Effector memory CD4-positive, alpha-beta T cell (primary cell): Measurements from ENCODE around the gene AGXT.

Experiments
- DNase-seq, 3 donors: peaks; one replicate each; pipeline ENCODE4 v3.0.0-alpha.2; 2020
- H3K27ac ChIP-seq: 2 replicates; pipeline ENCODE4 v1.7.0; 2013; ENCODE audit warnings: mild to moderate bottlenecking, low read length, moderate library complexity; ENCODE audit not compliant: insufficient read depth, poor library complexity, severe bottlenecking
- H3K27me3 ChIP-seq: replicated peaks from 2 replicates; pipeline ENCODE4 v1.7.0; 2013; ENCODE audit warnings: mild to moderate bottlenecking, low read length; ENCODE audit not compliant: insufficient read depth, control insufficient read depth, poor library complexity, severe bottlenecking
- H3K36me3 ChIP-seq: 2 replicates; pipeline ENCODE4 v1.7.0; 2013; ENCODE audit warnings: mild to moderate bottlenecking, low read length, moderate library complexity; ENCODE audit not compliant: control insufficient read depth, insufficient read depth
- H3K4me1 ChIP-seq: 2 replicates; pipeline ENCODE4 v1.7.0; 2013; ENCODE audit warnings: low read length, mild to moderate bottlenecking; ENCODE audit not compliant: control insufficient read depth, insufficient read depth, poor library complexity, severe bottlenecking
- H3K4me3 ChIP-seq: 2 replicates; pipeline ENCODE4 v1.7.0; 2013; ENCODE audit warnings: low read length, low read depth, mild to moderate bottlenecking; ENCODE audit not compliant: insufficient read depth, poor library complexity, severe bottlenecking
- H3K9me3 ChIP-seq: 2 replicates; pipeline ENCODE4 v1.7.0; 2013; ENCODE audit warnings: mild to moderate bottlenecking, low read length, moderate library complexity; ENCODE audit not compliant: control insufficient read depth

Gene AGXT

GRCh38 chr2:240906911-240907590 lies 38.4 kb downstream of the AGXT start:
- no peaks in the 10 kb centered on the region for H3K9me3 ChIP-seq
- H3K4me3 ChIP-seq, result no peak overlapping the region
- no peak overlapping the region for H3K27ac ChIP-seq
- no peaks in the 10 kb centered on the region for H3K27me3 ChIP-seq
- no peaks in the 10 kb centered on the region for H3K4me1 ChIP-seq
- H3K36me3 ChIP-seq, result no peaks in the 10 kb centered on the region
- DNase-seq, result no peak

- no peak overlapping the region for H3K27ac ChIP-seq
- no peak overlapping the region for H3K4me3 ChIP-seq
- peaks cover 5% of the 10 kb centered on the region for H3K27me3 ChIP-seq
- H3K36me3 ChIP-seq, result no peaks in the 10 kb centered on the region
- H3K9me3 ChIP-seq, result no peaks in the 10 kb centered on the region
- no peak for DNase-seq
- peaks cover 2% of the 10 kb centered on the region for H3K4me1 ChIP-seq
Observed at GRCh38 chr2:240909216-240909974, 40.8 kb downstream of the AGXT start.

- Histone ChIP-seq H3K4me1 (peaks cover 8% of the 10 kb centered on the region), H3K36me3 (no peaks in the 10 kb centered on the region), H3K27ac (no peak overlapping the region), H3K4me3 (no peak overlapping the region), H3K9me3 (no peaks in the 10 kb centered on the region), H3K27me3 (peaks cover 20% of the 10 kb centered on the region)
- no peak for DNase-seq
Observed at GRCh38 chr2:240911641-240912265, 43.1 kb downstream of the AGXT start.

- Histone ChIP-seq H3K27me3 (peaks cover 20% of the 10 kb centered on the region), H3K9me3 (no peaks in the 10 kb centered on the region), H3K4me1 (peaks cover 8% of the 10 kb centered on the region), H3K4me3 (no peak overlapping the region), H3K27ac (no peak overlapping the region), H3K36me3 (no peaks in the 10 kb centered on the region)
- no peak for DNase-seq
Observed at GRCh38 chr2:240912878-240913809, 44.5 kb downstream of the AGXT start.

GRCh38 chr2:240913810-240914644 lies 45.4 kb downstream of the AGXT start:
- Histone ChIP-seq H3K27me3 (peaks cover 20% of the 10 kb centered on the region), H3K27ac (no peak overlapping the region), H3K36me3 (no peaks in the 10 kb centered on the region), H3K9me3 (no peaks in the 10 kb centered on the region), H3K4me1 (peaks cover 8% of the 10 kb centered on the region), H3K4me3 (no peak overlapping the region)
- DNase-seq, result peak; percentile 17 to 30 (median 27)

- Histone ChIP-seq H3K27ac (no peak overlapping the region), H3K36me3 (no peaks in the 10 kb centered on the region), H3K9me3 (no peaks in the 10 kb centered on the region), H3K4me3 (no peak overlapping the region), H3K27me3 (peaks cover 20% of the 10 kb centered on the region), H3K4me1 (peaks cover 8% of the 10 kb centered on the region)
- no peak for DNase-seq
Observed at GRCh38 chr2:240914645-240915525, 46.3 kb downstream of the AGXT start.

- H3K27ac ChIP-seq, result no peak overlapping the region
- H3K27me3 ChIP-seq, result peaks cover 20% of the 10 kb centered on the region
- peaks cover 8% of the 10 kb centered on the region for H3K4me1 ChIP-seq
- H3K4me3 ChIP-seq, result no peak overlapping the region
- no peaks in the 10 kb centered on the region for H3K9me3 ChIP-seq
- DNase-seq, result no peak
- H3K36me3 ChIP-seq, result no peaks in the 10 kb centered on the region
Observed at GRCh38 chr2:240915526-240916341, 47.1 kb downstream of the AGXT start.

- Histone ChIP-seq H3K27ac (no peak overlapping the region), H3K9me3 (no peaks in the 10 kb centered on the region), H3K27me3 (peaks cover 20% of the 10 kb centered on the region), H3K36me3 (no peaks in the 10 kb centered on the region), H3K4me1 (peaks cover 8% of the 10 kb centered on the region), H3K4me3 (no peak overlapping the region)
- DNase-seq, result no peak
Observed at GRCh38 chr2:240916571-240917008, 48.0 kb downstream of the AGXT start.
